ENCODE data around the gene TMEM26.

The TMEM26 gene

DNA sequence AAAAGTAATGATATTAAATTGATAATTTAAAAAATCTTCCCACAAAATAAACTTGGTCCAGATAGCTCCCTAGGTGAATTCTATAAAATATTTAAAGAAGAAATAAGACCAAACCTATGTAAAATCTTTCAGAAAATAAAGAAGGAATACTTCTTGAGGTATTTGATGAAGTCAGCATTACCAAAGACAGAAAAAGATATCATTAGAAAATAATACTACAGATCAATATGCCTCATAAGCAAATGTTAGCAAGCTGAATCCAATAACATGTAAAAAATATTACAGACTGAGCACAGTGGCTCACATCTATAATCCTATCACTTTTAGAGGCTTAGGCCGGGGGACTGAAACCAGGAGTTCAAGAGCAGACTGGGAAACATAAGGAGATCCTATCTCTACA is 30.0 kb downstream of the TMEM26 start:
- Histone ChIP-seq H3K9ac (ENCODE audit: low read depth, low read length, poor library complexity, severe bottlenecking) (no peak overlapping the region), H3K9me2 (replicated peaks; ENCODE audit: low read depth, low read length) (no peaks in the 10 kb centered on the region), H3K9me3 (ENCODE audit: insufficient read depth, low read depth, low read length) (0 out of 2 replicates have a peak, but pooled peaks cover 3% of the 10 kb centered on the region), H4K20me1 (ENCODE audit: insufficient read depth, low read length, poor library complexity, severe bottlenecking) (no peaks in the 10 kb centered on the region), H2AFZ (ENCODE audit: low read length) (no peak overlapping the region), H3K36me3 (ENCODE audit: insufficient read depth, low read length) (no peaks in the 10 kb centered on the region), H3K4me1 (ENCODE audit: insufficient read depth, low read length, poor library complexity, severe bottlenecking) (no peaks in the 10 kb centered on the region), H3K4me2 (ENCODE audit: low read depth, low read length, poor library complexity, severe bottlenecking) (no peak overlapping the region), H3F3A (ENCODE audit: low read depth) (no peaks in the 10 kb centered on the region), H3K27me3 (ENCODE audit: insufficient read depth, low read length, poor library complexity, severe bottlenecking) (no peaks in the 10 kb centered on the region), H3K79me2 (ENCODE audit: insufficient read depth, low read length) (no peaks in the 10 kb centered on the region), H3K4me3 (ENCODE audit: low read length, poor library complexity, severe bottlenecking) (no peak overlapping the region)
- TF ChIP-seq, protein P1, sequence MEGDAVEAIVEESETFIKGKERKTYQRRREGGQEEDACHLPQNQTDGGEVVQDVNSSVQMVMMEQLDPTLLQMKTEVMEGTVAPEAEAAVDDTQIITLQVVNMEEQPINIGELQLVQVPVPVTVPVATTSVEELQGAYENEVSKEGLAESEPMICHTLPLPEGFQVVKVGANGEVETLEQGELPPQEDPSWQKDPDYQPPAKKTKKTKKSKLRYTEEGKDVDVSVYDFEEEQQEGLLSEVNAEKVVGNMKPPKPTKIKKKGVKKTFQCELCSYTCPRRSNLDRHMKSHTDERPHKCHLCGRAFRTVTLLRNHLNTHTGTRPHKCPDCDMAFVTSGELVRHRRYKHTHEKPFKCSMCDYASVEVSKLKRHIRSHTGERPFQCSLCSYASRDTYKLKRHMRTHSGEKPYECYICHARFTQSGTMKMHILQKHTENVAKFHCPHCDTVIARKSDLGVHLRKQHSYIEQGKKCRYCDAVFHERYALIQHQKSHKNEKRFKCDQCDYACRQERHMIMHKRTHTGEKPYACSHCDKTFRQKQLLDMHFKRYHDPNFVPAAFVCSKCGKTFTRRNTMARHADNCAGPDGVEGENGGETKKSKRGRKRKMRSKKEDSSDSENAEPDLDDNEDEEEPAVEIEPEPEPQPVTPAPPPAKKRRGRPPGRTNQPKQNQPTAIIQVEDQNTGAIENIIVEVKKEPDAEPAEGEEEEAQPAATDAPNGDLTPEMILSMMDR (conservative IDR thresholded peaks at IDR 0.05; ENCODE audit: low read length), result no peak
- TF ChIP-seq EZH2phosphoT487 (IDR thresholded peaks at IDR 0.05; ENCODE audit: borderline replicate concordance), result no peak

DNA sequence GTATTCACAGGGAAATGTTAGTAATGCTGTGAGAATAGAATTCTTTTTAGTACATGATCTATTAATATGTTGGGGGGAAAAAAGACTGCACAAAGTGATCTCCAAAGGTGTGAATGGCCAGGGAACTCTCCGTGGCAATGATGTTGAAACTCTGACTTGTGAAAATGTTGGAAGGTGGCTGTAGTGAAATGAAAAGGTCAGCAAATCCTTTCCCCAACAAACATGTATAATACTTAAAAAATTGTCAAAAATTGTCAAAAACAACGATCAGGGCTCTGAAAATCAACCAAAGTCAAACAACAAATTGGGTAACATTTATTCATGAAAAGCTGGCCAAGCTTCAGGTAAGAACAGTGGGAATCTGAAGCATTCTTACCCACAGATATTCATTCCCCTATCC is 35.5 kb downstream of the TMEM26 start:
- TF ChIP-seq, protein P1 (conservative IDR thresholded peaks at IDR 0.05; ENCODE audit: low read length), result no peak
- TF ChIP-seq EZH2phosphoT487 (IDR thresholded peaks at IDR 0.05; ENCODE audit: borderline replicate concordance), result no peak
- no peak overlapping the region for H2AFZ ChIP-seq (ENCODE audit: low read length)
- no peaks in the 10 kb centered on the region for H3K79me2 ChIP-seq (ENCODE audit: insufficient read depth, low read length)
- no peaks in the 10 kb centered on the region for H3K27me3 ChIP-seq (ENCODE audit: insufficient read depth, low read length, poor library complexity, severe bottlenecking)
- H3F3A ChIP-seq (ENCODE audit: low read depth), result no peaks in the 10 kb centered on the region
- H4K20me1 ChIP-seq (ENCODE audit: insufficient read depth, low read length, poor library complexity, severe bottlenecking), result no peaks in the 10 kb centered on the region
- H3K9me3 ChIP-seq (ENCODE audit: insufficient read depth, low read depth, low read length), result no peaks in the 10 kb centered on the region
- no peaks in the 10 kb centered on the region for H3K9me2 ChIP-seq (replicated peaks; ENCODE audit: low read depth, low read length)
- H3K9ac ChIP-seq (ENCODE audit: low read depth, low read length, poor library complexity, severe bottlenecking), result no peak overlapping the region
- no peaks in the 10 kb centered on the region for H3K4me1 ChIP-seq (ENCODE audit: insufficient read depth, low read length, poor library complexity, severe bottlenecking)
- H3K4me3 ChIP-seq (ENCODE audit: low read length, poor library complexity, severe bottlenecking), result no peak overlapping the region
- H3K36me3 ChIP-seq (ENCODE audit: insufficient read depth, low read length), result no peaks in the 10 kb centered on the region
- H3K4me2 ChIP-seq (ENCODE audit: low read depth, low read length, poor library complexity, severe bottlenecking), result no peak overlapping the region

DNA sequence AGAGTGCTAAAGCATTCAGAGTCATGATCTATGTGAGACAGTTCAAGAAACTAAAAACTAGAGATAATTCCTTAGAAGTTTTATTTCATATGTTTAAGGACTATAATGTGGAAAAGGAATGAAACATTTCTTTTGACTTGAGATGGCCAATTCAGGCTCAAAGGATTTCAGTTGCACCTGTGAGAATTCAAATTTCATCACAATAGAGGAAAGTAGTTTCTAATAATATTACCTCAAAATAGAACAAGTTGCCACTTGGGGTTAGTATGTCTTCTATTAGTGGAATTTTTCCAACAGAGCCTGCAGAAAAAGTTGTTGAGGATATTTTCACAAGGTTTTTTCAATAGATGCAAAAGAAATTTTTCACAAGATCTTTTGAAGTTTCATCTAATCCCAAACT is 37.4 kb downstream of the TMEM26 start:
- H3K4me2 ChIP-seq (ENCODE audit: low read depth, low read length, poor library complexity, severe bottlenecking), result no peak overlapping the region
- TF ChIP-seq, protein P1 (conservative IDR thresholded peaks at IDR 0.05; ENCODE audit: low read length), result no peak
- TF ChIP-seq EZH2phosphoT487 (IDR thresholded peaks at IDR 0.05; ENCODE audit: borderline replicate concordance), result no peak

More for the DNA sequence above, 37.4 kb downstream of the TMEM26 start:
- no peaks in the 10 kb centered on the region for H3K4me1 ChIP-seq (ENCODE audit: insufficient read depth, low read length, poor library complexity, severe bottlenecking)
- H3K36me3 ChIP-seq (ENCODE audit: insufficient read depth, low read length), result no peaks in the 10 kb centered on the region
- no peaks in the 10 kb centered on the region for H3K27me3 ChIP-seq (ENCODE audit: insufficient read depth, low read length, poor library complexity, severe bottlenecking)
- H3F3A ChIP-seq (ENCODE audit: low read depth), result no peaks in the 10 kb centered on the region
- H3K9me3 ChIP-seq (ENCODE audit: insufficient read depth, low read depth, low read length), result no peaks in the 10 kb centered on the region
- H3K9me2 ChIP-seq (replicated peaks; ENCODE audit: low read depth, low read length), result no peaks in the 10 kb centered on the region
- H3K79me2 ChIP-seq (ENCODE audit: insufficient read depth, low read length), result no peaks in the 10 kb centered on the region
- no peaks in the 10 kb centered on the region for H4K20me1 ChIP-seq (ENCODE audit: insufficient read depth, low read length, poor library complexity, severe bottlenecking)
- no peak overlapping the region for H3K9ac ChIP-seq (ENCODE audit: low read depth, low read length, poor library complexity, severe bottlenecking)
- no peak overlapping the region for H3K4me3 ChIP-seq (ENCODE audit: low read length, poor library complexity, severe bottlenecking)
- H2AFZ ChIP-seq (ENCODE audit: low read length), result no peak overlapping the region
